GM10266 (cell line): ENCODE results near the gene TSC22D4.

Experiments used
- DNase-seq: peaks from one replicate; pipeline ENCODE4 v3.0.0; 2012; ENCODE audit errors: extremely low spot score
- CTCF ChIP-seq: IDR thresholded peaks from 2 replicates; pipeline ENCODE4 v1.5.1; 2012; ENCODE audit warnings: mild to moderate bottlenecking, low read depth; ENCODE audit not compliant: control insufficient read depth, insufficient read depth; ENCODE audit errors: missing control alignments

Gene TSC22D4

DNA sequence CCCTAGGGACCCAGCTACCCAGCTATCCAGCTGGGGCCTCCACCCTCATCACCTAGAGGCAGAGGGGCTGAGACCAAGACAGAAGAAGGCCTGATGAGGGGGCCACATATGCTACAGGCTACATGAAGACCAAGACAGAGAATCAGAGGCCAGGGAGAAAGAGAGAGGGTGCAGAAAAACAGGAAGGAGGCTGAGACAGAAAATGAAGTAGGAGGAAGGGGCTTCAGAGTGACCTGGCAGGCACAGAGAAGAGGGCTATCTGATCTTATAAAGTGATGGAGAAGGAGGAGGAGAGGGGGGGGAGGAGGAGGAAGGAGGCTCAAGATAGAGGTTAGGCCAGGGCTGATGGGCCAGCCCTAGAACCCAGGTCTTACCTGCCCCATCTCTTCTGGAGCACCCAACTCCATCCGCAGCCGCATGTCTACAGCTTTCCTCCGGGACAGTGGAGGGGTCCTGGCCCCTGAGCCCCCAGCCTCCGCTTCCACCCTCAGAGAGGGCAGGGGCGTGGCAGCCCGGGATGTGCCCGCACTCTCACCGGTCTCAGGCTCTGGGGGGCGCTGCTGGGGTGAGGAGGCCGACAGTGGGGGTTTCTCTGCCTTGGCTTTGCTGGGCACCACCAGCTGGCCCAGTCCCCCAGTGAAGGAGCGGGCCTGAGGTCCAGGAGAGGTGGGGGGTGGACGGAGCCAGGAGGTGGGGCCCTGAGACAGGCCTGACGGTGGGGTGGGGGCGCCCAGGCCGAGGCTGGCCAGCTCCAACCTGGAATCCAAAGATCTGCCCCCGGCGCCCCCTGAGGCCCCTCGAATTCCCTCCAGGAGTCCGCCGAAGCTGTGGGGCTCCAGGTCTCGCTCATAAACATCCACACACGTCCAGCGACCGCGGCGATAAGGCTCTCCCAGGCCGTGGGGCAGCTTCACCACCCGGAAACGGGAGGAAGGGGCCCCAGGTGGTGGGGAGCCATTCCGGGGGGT, 1.8 kb downstream of the TSC22D4 start:
- no peak for DNase-seq
- peak; percentile 67 for TF ChIP-seq CTCF

DNA sequence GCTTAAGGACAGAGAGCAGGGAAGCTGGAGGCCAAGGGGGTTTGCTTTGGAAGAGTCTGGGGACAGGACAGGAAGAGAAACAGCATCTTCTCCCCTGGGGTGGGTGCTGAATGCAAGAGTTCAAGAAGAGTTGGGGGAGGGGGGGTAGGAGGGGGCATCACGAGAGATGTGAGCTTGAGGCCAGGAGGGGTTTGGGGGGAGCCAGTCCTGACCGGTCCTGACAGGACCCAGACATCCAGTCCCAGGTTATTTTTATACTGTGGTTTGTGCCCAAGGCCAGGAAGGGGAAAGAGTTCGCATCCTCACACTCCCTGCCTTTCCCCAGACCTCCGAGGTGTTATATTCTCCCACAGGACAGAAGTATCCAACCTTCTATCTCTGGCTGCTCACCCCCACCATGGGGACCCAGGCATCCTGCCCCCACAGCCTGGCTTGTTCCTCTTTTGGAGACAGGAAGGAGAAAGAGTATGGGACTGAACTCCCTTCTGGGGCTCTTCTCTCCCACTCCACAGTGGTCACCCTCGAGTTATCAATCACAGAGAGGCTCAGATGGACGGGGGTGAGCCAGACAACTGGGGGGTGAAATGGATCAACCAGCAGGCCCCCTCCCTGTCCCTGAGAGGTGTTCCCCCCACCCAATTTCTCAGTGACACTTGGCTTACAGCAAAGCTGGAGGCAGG, 2.8 kb downstream of the TSC22D4 start:
- TF ChIP-seq CTCF: no peak

GRCh38 chr7:100475549-100475948, 3.5 kb downstream of the TSC22D4 start:
- DNase-seq: no peak
- TF ChIP-seq CTCF: no peak

More for the DNA sequence above, 2.8 kb downstream of the TSC22D4 start:
- DNase-seq: no peak

- TF ChIP-seq CTCF: no peak
- no peak for DNase-seq
Measured at GRCh38 chr7:100472854-100473499, 6.0 kb downstream of the TSC22D4 start.

GRCh38 chr7:100472121-100472851, 6.7 kb downstream of the TSC22D4 start:
- no peak for DNase-seq
- TF ChIP-seq CTCF: no peak

DNA sequence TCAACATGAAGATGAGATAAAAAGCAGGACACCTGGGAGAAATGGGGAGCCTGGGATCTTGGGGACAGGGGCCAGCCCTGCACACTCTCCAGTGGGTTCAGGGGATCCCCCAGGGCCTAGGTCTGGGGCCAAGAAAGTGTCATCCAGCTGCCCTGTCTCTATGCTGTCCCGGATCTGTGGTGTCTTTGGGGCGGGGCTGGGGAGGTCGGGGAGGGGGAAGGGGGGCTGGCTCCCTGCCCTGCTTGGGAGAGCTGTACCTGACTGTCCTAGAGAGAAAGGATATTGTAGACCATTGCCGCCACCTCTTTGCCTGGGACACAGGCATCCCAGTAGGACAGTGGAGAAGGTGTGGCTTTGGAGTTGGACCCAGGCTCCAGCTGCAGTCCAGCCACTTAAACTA, 8.0 kb downstream of the TSC22D4 start:
- TF ChIP-seq CTCF: no peak
- DNase-seq: no peak
